ENCODE measurements around the gene BBC3. TPM values are rescaled to one million over a fixed set of nuclear protein-coding genes. Genes with fewer than 3 reads are reported as not detected.

The BBC3 gene
- total RNA-seq, 2 experiments from 2014 or later: 39.8 to 42.1 TPM

GRCh38 chr19:47257411-47258169, 26.6 kb upstream of the BBC3 start:
- no peak for DNase-seq
- peaks cover 39% of the 10 kb centered on the region for H3K4me1 Mint-ChIP-seq (ENCODE audit: low read depth)
- H3K27me3 Mint-ChIP-seq: no peaks in the 10 kb centered on the region
- no peak for TF ChIP-seq CTCF (IDR thresholded peaks at IDR 0.05)
- H3K36me3 ChIP-seq (ENCODE audit: insufficient read depth, low read length): peaks cover 37% of the 10 kb centered on the region
- ChIA-PET CTCF (interaction anchor here (1.3 to 2.4 kb wide), 4 partner anchors 13 to 91 kb away, joined by 3 to 17 read pairs (median 6); partner anchors contain the start of genes DHX34 and INAFM1), POLR2A (interaction anchor here (0.8 to 2.7 kb wide), 8 partner anchors 11 to 342 kb away, joined by 3 to 124 read pairs (median 10); partner anchors contain the start of genes INAFM1 and ZC3H4)
- intact Hi-C loops (cut with DNase I, micrococcal nuclease): loop anchor here (1.0 to 10.0 kb wide), 5 partner anchors 16 to 473 kb away; partner anchors contain the start of genes AP2S1 (in 1 of the 2), ARHGAP35 (in 1 of the 2), INAFM1 (in 1 of the 2) and SLC1A5 (in 1 of the 2)
- H3K4me3 Mint-ChIP-seq: peak overlapping the region; percentile 84
- no peak for ATAC-seq (ENCODE audit: poor library complexity)
- peaks cover 57% of the 10 kb centered on the region for H3K36me3 Mint-ChIP-seq (ENCODE audit: low read depth)
- peaks cover 0 to 7% of the 10 kb centered on the region in 2 experiments for H3K9me3 ChIP-seq (ENCODE audit: control insufficient read depth in 1 of 2, insufficient read depth in 1 of 2, low read length in 2 of 2)
- peak overlapping the region; percentile 97 for H3K27ac Mint-ChIP-seq
- H3K4me3 ChIP-seq (ENCODE audit: low read length): peak overlapping the region; percentile 72
- no peaks in the 10 kb centered on the region for H3K9me3 Mint-ChIP-seq
- peak overlapping the region; percentile 69 to 91 for H3K27ac ChIP-seq (ENCODE audit: low read depth in 1 of 2, low read length in 2 of 2)
- peaks cover 30% of the 10 kb centered on the region for H3K4me1 ChIP-seq (ENCODE audit: insufficient read depth, low read length)
- H3K27me3 ChIP-seq (ENCODE audit: control insufficient read depth in 1 of 2, insufficient read depth in 2 of 2, low read length in 2 of 2): no peaks in the 10 kb centered on the region

- ChIA-PET CTCF (interaction anchor here (1.3 to 2.4 kb wide), 6 partner anchors 13 to 107 kb away, joined by 3 to 17 read pairs (median 6); partner anchors contain the start of genes DHX34 and INAFM1), POLR2A (interaction anchor here (0.6 to 2.7 kb wide), 23 partner anchors 10 to 343 kb away, joined by 3 to 124 read pairs (median 6); partner anchors contain the start of genes INAFM1, MEIS3, SAE1 and ZC3H4)
- peaks cover 34% of the 10 kb centered on the region for H3K36me3 ChIP-seq (ENCODE audit: insufficient read depth, low read length)
- Mint-ChIP-seq H3K36me3 (ENCODE audit: low read depth) (peaks cover 52% of the 10 kb centered on the region), H3K9me3 (no peaks in the 10 kb centered on the region), H3K4me1 (ENCODE audit: low read depth) (peaks cover 39% of the 10 kb centered on the region), H3K27me3 (no peaks in the 10 kb centered on the region), H3K27ac (peak overlapping the region; percentile 97), H3K4me3 (peak overlapping the region; percentile 84)
- intact Hi-C loops (cut with DNase I, micrococcal nuclease): loop anchor here (1.0 to 10.0 kb wide), 6 partner anchors 16 to 472 kb away; partner anchors contain the start of genes AP2S1 (in 1 of the 2), ARHGAP35 (in 1 of the 2), BBC3 (in 1 of the 2) and INAFM1 (in 1 of the 2)
- H3K4me3 ChIP-seq (ENCODE audit: low read length): peak overlapping the region; percentile 72
- no peaks in the 10 kb centered on the region for H3K27me3 ChIP-seq (ENCODE audit: control insufficient read depth in 1 of 2, insufficient read depth in 2 of 2, low read length in 2 of 2)
- peaks cover 0 to 7% of the 10 kb centered on the region in 2 experiments for H3K9me3 ChIP-seq (ENCODE audit: control insufficient read depth in 1 of 2, insufficient read depth in 1 of 2, low read length in 2 of 2)
- DNase-seq (peak; percentile 96 to 100 (median 98)), ATAC-seq (ENCODE audit: poor library complexity) (peak; percentile 77)
- no peak for TF ChIP-seq CTCF (IDR thresholded peaks at IDR 0.05)
- peaks cover 30% of the 10 kb centered on the region for H3K4me1 ChIP-seq (ENCODE audit: insufficient read depth, low read length)
- peak overlapping the region; percentile 69 to 91 for H3K27ac ChIP-seq (ENCODE audit: low read depth in 1 of 2, low read length in 2 of 2)
These were observed 25.9 kb upstream of the BBC3 start for GRCh38 chr19:47256693-47257410.

Data from CD4-positive, alpha-beta T cell (primary cell).